C4-2B (cell line): Measurements from ENCODE around the gene HIVEP3.

ENCODE experiments used
- ZFX ChIP-seq: fragments of 450-650 bp; IDR thresholded peaks from 2 replicates; pipeline ENCODE4 v1.6.1; 2017
- TF ChIP-seq, protein P1 (sequence below): fragments of 450-650 bp; conservative IDR thresholded peaks from 2 replicates; pipeline ENCODE4 v1.5.1; 2017; ENCODE audit warnings: mild to moderate bottlenecking

DNA sequence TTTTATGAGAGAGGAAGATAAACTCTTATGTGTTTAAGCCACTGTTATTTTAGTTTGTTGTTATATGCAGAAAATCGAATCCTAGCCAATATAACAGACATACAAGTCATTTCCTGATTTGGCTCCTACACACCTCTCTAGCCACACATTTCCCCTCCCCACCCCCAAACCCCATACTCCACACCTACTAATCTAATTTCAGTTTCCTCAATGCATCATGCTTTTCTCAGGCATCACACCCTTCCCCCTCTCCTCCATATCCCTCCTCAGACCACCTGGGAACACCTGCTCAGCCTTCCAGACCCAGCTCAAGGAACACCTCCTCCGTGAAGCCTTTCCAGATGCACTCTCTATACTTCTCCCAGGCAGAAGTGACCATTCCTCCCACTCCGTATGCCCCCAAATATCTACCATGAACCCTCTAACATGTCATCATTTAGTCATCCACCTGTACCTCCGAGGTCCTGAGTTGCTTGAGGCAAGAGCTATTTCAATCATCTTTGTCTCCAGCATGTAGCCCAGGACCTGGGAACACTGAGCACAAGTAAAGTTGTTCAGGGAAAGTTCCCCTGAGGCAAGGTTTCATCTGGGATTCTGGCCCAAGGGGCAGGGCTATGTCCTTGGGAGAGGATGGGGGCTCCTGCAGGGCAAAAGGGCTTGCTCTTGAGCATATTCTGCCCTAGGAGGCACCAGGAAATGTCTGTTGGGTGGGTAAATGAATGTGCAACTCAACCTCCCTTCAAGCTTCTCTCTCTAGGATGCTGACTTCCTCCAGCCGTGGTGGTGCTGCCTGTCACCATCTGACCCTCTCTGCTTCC is 126.8 kb downstream of the HIVEP3 start:
- TF ChIP-seq, protein P1, sequence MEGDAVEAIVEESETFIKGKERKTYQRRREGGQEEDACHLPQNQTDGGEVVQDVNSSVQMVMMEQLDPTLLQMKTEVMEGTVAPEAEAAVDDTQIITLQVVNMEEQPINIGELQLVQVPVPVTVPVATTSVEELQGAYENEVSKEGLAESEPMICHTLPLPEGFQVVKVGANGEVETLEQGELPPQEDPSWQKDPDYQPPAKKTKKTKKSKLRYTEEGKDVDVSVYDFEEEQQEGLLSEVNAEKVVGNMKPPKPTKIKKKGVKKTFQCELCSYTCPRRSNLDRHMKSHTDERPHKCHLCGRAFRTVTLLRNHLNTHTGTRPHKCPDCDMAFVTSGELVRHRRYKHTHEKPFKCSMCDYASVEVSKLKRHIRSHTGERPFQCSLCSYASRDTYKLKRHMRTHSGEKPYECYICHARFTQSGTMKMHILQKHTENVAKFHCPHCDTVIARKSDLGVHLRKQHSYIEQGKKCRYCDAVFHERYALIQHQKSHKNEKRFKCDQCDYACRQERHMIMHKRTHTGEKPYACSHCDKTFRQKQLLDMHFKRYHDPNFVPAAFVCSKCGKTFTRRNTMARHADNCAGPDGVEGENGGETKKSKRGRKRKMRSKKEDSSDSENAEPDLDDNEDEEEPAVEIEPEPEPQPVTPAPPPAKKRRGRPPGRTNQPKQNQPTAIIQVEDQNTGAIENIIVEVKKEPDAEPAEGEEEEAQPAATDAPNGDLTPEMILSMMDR: no peak
- TF ChIP-seq ZFX: no peak
